Activated T-cell treated with anti-CD3 and anti-CD28 coated beads for 24 hours (primary cell): ENCODE measurements around the gene CTSO.
"Not testable (repeated sequence)": the region's sequence is repeated elsewhere in the genome, so short reads cannot be mapped to it uniquely, and the experiment has no call there.

Experiments
- DNase-seq: peaks from one replicate; pipeline ENCODE4 v3.0.0-alpha.2; 2020; ENCODE audit warnings: low read depth

Gene CTSO

DNA sequence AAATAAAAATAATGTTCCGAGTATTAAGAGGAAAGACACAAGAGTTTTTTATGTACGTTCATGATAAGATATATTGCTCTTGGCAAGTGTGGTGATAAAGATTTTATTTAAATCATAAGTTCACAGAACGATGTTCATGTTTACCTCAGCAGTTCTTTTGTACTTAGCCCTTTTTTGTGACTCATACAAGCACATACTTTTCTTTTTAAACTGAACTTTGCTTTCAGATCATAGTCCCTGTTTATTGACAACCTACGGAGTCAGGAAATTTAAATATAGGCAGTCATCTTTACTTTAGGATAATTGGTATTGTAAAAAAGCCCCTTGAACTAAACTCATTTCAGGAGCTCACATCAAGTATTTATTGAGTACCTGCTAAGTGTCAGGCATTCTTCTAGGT lies 1.3 kb upstream of the CTSO start:
- no peak for DNase-seq

DNA sequence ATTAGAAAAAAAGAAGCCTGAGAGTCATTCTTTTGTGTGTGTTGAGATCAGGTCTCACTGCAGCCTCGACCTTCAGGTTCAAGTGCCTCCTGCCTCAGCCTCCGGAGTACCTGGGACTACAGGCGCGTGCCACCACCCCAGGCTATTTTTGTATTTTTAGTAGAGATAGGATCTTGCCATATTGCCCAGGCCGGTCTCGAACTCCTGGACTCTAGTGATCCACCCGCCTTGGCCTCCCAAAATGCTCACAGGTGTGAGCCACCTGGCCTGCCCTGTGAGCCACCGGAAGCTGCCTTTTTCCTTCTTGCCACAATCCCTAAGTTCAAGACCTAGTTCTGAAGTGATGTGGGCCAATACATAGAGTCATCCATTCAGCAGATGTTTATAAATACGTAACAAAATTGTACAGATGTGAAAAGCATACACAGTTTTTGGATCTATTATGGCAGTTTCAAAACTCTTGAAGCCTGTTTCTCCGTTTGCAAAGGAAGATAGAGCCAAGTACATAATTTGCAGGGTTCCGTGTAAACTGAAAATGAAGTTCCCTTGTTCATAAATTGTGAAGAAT lies 536 bp upstream of the CTSO start:
- no peak for DNase-seq

DNA sequence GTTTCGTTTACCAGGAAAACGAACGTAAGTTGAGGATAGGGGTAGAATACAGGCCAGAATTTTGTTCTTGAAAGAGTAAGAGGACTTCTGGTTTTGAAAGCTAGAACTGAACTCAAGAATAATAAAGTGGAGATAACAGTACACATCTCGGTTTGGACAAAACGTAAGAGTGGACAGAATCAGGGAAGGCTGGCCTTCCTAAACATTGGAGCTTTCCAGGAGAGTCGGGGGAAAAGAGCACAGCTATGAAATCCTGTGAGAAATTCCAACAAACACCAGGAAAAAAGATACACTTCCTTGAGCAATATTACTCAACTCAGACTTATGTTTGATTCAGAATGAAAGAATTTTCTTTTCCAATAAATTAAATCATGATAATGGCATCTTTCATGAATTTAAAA lies 1.2 kb downstream of the CTSO start:
- DNase-seq = no peak

DNA sequence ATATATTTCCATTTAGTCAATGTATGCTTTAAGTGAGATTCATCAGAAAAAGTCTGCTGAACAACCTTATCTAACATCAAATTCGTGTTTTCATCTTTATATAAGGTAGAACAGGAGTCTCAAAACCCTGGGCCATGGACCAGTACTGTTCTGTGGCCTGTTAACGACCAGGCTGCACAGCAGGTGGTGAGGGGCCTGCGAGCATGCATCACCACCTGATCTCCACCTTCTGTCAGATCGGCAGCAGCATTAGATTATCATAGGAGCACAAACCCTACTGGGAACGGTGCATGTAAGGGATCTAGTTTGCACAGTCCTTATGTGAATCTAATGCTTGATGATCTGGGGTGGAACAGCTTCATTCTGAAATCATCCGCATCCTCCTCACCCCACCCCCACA lies 3.2 kb downstream of the CTSO start:
- no peak for DNase-seq

DNA sequence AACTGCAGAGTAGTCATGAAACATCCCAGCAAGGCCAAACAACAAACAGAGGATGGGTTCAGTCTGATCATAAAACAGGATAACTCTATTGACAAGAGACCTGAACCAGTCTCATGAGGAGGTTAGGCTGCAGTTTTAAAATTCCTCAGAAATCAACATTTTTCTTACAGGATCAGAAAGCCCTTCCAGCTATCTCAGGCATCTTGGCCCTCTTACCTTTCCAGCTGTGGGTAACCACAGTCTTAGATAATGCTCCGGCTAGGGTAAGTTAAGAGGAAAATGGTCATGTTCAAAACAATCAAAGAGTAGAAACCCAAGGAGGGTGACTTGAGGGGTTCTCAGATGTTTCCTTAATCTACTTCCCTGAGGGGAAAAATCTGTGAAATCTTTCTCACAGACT lies 5.1 kb downstream of the CTSO start:
- no peak for DNase-seq

DNA sequence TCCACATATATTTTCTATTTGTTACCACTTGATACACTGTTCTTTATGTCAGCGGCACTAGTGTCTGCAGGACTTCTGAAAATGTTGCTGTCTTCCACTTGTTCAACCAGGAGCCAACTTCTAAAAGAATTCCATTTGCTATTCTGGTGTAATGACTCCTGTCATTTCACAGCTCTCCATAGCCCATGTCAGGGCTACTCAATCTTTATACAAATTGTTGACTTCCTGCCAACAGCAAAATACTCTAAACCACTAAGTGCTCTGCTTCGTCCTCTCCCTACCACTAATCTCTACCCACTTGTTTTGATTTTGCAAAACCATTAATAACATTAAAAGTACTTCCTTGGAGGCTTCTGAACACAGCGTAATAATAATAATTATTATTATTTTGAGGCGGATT lies 7.2 kb downstream of the CTSO start:
- DNase-seq = no peak

DNA sequence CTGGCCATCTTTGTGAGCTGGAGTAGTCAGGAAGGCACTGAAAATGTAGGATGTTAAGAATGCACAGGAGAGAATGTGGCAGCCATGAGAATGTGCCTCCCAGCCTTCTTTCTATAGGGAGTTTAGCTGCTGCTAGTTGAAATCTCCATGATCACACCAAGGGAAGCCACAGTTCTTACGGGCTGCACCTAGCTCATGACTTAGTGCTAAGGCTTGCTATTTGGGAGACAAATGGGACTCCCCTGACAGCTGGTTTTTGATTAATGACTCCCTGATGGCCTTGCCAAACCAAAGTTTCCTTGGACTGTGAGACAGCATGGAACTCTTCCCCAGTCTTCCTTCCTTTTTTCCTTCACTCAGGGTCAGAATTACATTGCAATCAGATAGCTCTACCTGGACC lies 9.2 kb downstream of the CTSO start:
- DNase-seq = no peak

DNA sequence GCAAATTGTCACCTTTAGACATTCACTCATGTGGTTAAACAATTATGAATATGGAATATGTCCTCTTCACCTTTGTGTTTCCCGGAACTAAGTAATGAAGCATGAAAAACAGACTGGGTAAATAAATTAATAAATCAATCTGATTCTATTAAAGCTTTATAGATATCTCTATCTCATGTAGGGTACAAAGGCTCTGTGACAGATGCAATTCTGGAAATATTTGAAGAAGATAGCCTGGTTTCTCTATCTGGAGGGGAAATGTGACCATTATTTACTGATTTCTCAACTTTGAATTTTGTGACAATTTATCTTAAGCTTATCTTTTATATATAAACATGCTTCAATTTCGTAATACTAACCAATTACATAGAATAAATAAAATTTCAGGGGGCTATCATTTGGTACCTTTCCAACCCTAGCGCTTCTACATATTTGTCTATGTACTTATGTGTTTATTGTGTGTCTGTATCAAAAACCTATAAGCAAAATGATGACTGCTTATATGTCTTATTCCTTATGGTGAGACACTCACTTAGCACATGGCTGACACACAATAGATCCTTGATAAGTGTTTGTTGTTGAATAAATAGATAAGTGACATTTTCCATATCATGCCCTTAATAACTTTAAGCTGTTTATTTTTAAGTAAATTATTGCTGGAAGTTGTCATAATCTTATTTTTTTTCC lies 9.9 kb downstream of the CTSO start:
- DNase-seq = no peak

DNA sequence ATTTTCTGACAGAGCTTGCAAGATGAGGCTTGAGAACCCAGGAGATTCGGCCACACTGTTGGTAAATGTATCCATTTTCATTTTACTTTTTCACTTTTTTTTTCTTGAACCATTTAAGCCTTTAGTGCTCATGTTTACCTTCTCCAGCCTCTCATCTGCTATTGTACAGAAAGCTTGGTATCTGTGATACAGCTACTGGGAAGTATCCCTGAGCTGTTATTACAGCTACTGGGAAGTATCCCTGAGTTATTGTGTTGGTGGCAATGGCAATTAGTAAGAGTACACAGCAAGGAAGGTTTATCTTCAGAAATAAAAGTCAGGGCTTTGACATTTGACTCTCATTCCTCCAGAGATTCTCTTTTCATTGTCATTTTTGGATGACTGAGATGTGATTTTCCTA lies 11.8 kb downstream of the CTSO start:
- no peak for DNase-seq

DNA sequence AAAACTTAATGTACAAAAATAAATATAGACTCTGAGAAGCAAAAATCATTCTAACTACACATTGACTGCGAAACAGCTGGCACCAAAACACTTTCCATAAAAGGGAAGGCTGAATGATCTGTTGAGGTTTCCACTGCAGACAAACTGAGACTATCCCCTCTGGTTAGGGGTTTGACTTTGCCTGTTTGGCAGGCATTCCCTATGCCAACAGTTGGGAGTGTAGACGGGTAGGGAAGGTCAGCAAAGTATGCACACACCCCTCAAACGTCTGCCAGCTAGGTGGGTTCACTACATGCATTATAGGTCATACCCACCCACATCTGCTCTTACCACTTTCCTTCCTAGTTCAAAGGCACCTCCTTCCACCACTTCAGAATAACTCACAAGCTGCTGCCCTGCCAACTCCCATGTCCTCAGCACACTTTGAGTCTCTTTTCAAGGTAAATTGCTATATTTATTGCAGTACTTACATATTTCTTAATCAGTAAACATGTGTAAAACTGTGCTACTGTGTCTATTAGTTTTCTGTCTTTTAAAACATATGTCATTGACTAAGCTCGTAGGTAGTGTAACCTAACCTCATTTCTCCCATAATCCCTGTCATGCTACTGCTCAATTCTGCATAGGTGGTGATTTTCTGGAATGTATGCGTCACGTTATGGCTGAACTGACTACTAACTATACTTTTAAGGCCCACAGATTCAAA lies 12.4 kb downstream of the CTSO start:
- no peak for DNase-seq

DNA sequence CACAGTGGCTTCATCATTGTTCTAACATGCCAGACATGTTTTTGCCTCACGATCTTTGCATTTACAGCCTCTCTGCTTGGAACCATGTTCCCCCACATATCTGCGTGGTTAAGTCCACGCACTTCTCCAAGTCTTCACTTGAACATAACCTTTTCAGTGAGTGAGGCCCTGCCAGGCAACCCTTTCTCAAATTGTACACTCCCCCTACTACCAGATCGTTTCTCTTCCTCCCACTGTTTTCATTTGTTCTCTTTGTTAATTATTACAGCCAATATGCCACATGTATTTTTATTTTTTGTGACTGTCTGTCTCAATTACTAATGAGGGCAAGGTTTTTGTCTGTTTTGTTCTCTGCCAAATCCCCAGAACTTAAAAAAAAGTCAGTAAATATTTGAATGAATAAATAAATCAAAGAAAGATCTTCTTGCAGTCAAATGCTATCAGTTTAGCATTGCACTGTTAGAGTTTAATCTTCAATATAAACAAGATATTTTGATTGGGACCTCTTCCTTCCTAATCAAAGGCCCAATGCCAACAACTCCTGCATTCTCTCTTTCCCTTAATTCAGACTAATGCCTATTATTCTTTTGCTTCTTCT lies 18.2 kb downstream of the CTSO start:
- no peak for DNase-seq

DNA sequence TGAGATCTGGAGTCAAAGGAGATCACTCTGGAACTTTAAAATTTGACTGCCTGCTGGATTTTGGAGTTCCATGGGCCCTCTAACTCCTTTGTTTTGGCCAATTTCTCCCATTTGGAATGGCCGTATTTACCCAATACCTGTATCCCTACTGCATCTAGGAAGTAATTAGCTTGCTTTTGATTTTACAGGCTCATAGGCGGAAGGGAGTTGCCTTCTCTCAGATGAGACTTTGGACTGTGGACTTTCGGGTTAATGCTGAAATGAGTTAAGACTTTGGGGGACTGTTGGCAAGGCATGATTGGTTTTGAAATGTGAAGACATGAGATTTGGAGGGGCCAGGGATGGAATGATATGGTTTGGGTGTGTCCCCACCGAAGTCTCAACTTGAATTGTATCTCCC lies 19.0 kb downstream of the CTSO start:
- DNase-seq = not testable (repeated sequence)

DNA sequence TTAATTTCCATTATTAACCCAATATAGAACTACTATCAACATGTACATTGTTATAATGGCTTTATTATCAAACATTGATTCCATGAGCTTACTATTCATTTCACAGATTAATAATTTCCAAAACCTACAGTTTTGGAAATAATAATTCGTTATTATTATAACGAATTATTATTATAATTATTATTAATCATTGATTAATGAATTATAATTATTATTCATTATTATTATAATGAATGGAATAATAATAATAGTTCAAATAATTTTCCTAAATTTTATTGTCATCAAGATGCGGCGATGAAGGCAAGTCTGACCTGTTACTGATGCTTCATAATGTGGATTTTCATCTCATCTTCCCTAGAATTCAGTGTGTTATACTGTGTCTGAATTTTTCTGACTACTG lies 22.0 kb downstream of the CTSO start:
- no peak for DNase-seq

DNA sequence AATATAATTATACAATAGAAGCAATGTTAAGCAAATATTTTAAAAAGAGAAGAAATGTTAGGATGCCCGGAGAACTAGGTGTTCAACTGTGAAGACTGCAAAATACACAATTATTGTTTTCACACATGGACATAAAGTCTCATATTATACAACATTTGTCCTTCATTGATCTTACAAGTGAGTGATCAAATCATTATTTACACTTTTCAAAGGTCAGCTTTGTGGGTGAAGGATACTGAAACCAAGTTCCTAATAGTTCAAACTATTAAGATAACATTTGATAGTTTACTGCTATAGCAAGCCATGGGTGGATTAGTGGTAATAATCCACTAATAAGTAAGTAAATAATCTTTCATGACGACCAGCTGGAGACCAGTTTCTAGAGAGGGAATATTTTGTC lies 23.3 kb downstream of the CTSO start:
- no peak for DNase-seq

DNA sequence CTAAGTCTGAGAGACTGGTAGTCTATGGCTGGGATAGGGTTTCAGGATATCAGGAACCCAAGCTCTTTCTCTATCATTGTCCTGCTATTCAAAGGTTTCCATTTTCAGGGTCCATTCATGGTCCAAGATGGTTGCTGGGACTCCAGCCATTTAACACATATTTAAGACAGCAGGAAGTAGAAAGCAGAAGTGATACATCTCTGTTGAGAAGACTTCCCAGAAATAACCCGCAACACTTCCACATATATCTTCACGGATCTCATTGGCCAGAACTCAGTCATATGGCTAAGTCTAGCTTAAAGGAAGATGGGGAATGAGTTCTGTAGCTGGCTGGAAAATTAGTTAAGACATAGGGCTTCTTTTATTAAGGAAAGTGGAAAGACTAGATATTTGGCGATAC lies 23.8 kb downstream of the CTSO start:
- no peak for DNase-seq

DNA sequence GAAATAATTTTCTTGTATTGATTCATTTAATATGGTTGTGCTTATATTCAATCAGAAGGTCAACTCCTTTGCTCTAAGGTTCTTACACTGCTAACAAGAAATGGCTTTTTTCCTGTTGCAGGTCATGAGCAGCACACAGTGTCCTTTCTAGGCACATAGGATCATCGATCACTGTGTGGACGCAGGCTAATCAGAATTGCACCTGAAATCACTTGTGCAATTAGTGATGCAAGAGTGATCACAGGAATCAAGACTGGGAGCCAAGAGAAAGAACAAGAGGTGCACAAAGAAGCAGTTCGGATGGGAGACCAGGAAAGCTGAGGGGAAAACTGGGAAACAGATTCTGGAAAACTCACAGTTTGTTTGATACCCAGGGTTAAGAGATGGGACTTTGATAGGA lies 29.0 kb downstream of the CTSO start:
- DNase-seq = no peak

DNA sequence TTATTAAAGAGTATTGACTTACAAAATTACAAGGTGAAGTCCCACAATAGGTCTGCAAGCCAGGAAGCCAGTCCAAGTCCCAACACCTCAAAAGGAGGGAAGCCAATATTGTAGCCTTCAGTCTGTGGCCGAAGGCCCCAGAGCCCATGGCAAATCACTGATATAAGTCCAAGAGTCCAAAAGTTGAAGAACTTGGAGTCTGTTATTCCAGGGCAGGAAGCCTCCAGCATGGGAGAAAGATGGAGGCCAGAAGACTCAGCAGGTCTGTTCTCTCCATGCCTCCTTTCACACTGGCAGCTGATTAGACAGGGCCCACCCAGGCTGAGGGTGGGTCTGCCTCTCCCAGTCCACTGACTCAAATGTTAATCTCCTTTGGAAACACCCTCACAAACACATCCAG lies 32.1 kb downstream of the CTSO start:
- DNase-seq = no peak

DNA sequence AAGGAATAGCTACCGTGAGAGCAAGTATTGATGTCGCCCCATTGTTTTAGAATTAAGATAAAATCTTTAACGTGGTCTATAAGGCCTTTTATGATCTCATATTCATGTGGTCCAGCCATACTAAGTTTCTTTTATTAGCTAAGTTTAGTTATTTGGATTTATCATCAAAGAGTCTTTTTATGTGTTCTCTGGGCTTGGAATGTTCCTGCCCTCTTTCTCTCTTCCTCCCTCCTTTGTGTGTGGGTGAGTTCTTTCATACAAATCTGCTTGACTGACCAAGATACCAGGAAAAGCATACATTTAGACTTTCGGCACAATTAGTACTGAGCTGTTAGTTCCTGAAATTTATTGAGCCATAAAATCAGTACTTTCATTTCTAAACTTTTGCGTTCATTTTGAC lies 38.9 kb downstream of the CTSO start:
- DNase-seq = no peak

DNA sequence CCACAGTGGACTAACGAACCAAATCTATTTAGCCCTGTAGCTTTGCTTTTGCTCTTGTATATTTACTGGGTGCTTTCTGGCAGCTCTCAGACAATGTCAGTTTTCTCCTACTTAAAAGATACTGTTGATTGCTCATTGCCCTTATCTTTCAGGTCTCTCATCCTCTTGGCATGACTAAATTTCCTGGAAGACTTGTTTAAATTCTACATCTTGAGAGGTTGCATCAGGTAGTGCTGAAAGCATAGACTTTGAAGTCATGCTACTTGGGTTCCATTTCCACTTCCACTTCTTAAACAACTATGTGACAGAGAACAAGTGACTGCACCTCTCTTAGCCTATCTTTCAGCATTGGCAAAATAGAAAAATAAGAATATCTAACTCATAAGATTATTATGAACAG lies 41.8 kb downstream of the CTSO start:
- no peak for DNase-seq

DNA sequence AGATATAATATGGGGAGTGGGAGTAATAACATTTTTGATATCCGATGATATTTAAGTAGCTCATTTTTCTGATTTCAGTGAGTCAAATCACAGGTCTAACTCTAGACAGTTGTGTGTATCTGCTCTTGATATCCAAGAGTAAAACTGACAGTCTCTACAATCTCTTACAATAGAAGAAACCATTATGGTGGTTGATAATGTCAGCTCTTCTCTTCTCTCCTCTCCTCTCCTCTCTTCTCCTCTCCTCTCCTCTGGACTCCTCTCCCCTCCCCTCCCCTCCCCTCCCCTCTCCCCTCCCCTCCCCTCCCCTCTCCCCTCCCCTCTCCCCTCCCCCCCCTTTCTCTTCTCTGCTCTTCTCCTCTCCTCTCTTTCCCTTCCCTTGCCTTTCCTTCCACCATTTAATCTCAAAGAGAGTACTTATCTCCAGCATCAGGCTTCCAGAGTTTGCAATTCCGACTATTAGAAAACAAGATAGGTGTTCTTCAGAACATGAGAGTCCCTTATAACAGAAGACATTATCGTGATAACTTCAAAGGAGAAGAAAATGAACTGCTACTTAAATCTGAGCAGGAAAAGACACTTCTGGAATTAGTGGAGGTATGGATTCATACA lies 43.9 kb downstream of the CTSO start:
- no peak for DNase-seq

DNA sequence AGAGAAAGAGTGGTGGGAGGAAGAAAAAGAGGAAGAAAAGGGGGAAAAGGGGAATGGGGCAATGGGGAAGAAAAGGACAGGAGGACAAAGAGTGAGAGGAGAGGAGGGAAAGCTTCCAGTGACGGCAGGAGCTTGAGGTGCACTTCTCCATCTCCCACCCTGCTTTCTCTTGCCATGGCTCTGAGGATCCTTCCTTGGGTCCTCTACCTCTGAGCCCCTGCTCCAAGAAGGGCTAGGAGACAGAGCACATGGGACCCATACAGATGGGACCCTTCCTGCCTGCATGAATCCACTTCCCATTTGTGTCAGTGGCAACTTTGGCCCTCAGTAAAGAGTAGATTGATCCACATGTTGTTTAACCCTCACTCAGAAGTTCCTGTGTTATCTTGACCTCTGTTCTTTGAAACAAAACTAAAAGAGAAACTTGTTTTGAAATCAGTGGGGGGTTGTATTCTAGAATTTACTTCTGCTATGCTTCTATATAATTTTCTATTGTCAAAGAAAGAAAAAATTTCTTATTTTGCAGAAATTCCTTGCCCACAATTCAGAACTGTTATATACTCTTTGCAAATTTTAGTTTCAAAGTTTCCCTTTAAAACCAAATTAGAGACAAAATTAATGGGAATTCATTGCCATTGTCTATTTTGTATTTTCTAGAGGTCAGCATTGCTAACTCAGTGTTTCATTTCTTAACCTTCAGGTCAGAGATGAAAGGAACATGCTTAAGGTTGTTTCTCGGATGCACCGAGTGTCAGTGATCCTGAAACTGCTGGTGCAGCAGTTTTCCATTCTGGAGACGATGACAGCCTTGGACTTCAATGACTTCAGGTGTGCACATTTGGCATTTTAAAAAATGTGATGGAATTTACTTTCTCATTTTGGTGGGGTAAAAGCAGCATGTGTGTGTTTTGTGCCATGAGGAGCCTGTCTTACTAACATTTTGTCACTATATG lies 45.2 kb downstream of the CTSO start:
- DNase-seq = no peak

DNA sequence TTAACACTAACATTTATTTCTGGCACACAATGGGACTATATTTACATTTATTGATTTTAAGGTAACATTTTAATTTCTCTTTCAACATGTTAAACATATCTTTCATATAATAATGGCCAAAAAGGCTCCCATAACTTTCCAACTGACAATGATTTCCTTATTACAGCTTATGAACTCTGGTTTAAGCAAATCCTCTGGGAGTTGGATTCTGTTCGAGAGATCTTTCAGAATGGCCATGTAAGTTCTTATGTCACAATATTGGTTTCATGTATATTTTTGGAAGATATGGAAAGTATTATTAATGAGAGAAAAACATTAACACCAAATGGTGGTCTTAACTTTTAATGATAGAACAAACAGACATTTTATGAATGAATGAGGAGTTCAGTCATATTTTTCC lies 46.1 kb downstream of the CTSO start:
- no peak for DNase-seq
